Epithelial cell of proximal tubule (primary cell): ENCODE measurements around the gene DHRS1. TPM values are rescaled to one million over a fixed set of nuclear protein-coding genes. Genes with fewer than 3 reads are reported as not detected.
"Not testable (repeated sequence)": the region's sequence is repeated elsewhere in the genome, so short reads cannot be mapped to it uniquely, and the experiment has no call there.

Source experiments
- DNase-seq: peaks from one replicate; pipeline ENCODE4 v3.0.0-alpha.2; 2011; ENCODE audit warnings: low read depth
- H3K4me3 ChIP-seq: 2 replicates; pipeline ENCODE4 v1.5.1; 2011; ENCODE audit warnings: low read depth, mild to moderate bottlenecking, low read length
- total RNA-seq: library from RNA; depleted of rRNA; stranded (reverse); fragments of >200 nt; gene quantifications from 2 replicates; pipeline ENCODE4 v1.2.3, GENCODE V29; 2015
- TF ChIP-seq, protein P1 (sequence below): conservative IDR thresholded peaks from 2 replicates; pipeline ENCODE4 v1.5.1; 2012; ENCODE audit warnings: low read depth, mild to moderate bottlenecking, low read length

Gene DHRS1
- total RNA-seq, 1 donor from 2014 or later = 25.7 TPM

GRCh38 chr14:24332268-24332993 is 32.9 kb upstream of the DHRS1 start:
- no peak for DNase-seq
- TF ChIP-seq, protein P1, sequence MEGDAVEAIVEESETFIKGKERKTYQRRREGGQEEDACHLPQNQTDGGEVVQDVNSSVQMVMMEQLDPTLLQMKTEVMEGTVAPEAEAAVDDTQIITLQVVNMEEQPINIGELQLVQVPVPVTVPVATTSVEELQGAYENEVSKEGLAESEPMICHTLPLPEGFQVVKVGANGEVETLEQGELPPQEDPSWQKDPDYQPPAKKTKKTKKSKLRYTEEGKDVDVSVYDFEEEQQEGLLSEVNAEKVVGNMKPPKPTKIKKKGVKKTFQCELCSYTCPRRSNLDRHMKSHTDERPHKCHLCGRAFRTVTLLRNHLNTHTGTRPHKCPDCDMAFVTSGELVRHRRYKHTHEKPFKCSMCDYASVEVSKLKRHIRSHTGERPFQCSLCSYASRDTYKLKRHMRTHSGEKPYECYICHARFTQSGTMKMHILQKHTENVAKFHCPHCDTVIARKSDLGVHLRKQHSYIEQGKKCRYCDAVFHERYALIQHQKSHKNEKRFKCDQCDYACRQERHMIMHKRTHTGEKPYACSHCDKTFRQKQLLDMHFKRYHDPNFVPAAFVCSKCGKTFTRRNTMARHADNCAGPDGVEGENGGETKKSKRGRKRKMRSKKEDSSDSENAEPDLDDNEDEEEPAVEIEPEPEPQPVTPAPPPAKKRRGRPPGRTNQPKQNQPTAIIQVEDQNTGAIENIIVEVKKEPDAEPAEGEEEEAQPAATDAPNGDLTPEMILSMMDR = peak; percentile 83
- peak overlapping the region; percentile 6 for H3K4me3 ChIP-seq

DNA sequence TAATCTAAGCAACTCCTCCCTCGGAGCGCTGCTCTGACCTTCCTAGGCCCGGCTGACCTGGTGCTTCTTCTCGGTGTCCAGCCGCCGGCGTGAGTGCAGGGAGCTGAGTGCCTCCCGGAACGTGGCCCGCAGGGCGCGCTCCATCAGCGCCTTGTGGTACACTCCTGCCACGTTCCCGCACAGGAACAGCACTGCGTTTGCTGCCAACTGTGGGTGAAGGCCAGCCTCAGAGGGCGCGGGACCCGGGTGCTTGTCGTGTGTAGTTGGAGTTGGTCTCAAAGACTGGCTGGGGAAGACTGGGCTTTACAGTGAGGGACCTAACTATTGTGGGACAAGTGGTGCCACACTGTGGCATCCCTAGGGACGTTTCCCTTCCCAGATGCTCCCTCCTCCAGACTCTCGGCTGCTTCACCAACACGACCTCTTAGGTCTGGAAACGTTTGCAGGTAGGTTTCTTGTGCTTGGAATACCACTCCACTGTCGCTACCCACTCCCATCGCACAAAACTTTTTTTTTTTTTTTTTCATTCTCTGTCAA is 32.2 kb upstream of the DHRS1 start:
- H3K4me3 ChIP-seq = no peak overlapping the region
- no peak for DNase-seq
- TF ChIP-seq, protein P1 = no peak

- TF ChIP-seq, protein P1 = no peak
- DNase-seq = no peak
- H3K4me3 ChIP-seq = no peak overlapping the region
These were observed 31.5 kb upstream of the DHRS1 start for GRCh38 chr14:24330973-24331674.

- no peak overlapping the region for H3K4me3 ChIP-seq
- no peak for DNase-seq
- TF ChIP-seq, protein P1 = no peak
These were observed 30.2 kb upstream of the DHRS1 start for GRCh38 chr14:24329736-24330135.

DNA sequence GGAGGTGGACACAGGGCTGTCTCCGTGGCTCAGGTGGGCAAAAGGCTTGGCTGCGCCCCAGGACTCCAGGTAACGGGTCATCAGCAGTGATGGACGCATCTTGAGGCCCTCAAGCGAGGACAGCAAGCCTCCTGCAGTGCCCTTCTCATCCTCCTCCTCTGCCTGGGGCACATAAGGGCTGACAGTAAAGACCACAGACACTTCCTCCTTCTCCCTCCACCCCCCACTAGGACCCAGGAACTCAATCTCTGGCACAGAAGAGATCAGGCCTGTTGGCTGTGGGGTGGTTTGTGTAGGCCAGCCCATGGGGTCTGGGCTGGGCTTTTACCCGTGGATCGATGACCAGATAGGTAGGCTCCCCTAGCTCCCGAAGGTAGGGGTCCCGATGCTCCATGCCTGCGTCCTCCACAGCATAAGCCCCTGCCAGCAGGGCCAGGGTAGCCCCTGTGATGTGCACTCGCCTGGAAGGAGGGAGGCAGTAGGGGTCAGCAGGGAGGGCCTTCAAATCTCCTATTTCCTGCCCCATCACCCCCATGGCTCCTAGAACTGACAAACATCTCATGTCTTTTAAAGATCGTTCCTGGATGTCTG is 29.6 kb upstream of the DHRS1 start:
- TF ChIP-seq, protein P1 = no peak
- no peak for DNase-seq
- H3K4me3 ChIP-seq = no peak overlapping the region

- TF ChIP-seq, protein P1 = peak; percentile 40
- not testable (repeated sequence) for DNase-seq, H3K4me3 ChIP-seq
These were observed 28.3 kb upstream of the DHRS1 start for GRCh38 chr14:24327914-24328313.
